Effector memory CD8-positive, alpha-beta T cell (primary cell): ENCODE results near the gene PRKAG2.

Experiments used
- ATAC-seq: fragments of 150-1000 bp; cut with Tn5 transposase; replicated peaks from 2 replicates; pipeline ENCODE4 v1.10.0; 2021; ENCODE audit warnings: mild to moderate bottlenecking, moderate library complexity
- DNase-seq, 3 experiments: peaks; one replicate each; pipeline ENCODE4 v3.0.0; 2021
- H3K27ac Mint-ChIP-seq, 2 donors: one replicate each; pipeline ENCODE4 v1.8.0; 2022; ENCODE audit warnings: mild to moderate bottlenecking in 2 of 2, mixed read lengths in 2 of 2, moderate library complexity in 2 of 2
- H3K27me3 Mint-ChIP-seq, 2 donors: one replicate each; pipeline ENCODE4 v1.8.0; 2022; ENCODE audit warnings: mixed read lengths in 2 of 2
- H3K36me3 Mint-ChIP-seq: one replicate; pipeline ENCODE4 v1.8.0; 2022; ENCODE audit warnings: mild to moderate bottlenecking, moderate library complexity, mixed read lengths; ENCODE audit not compliant: insufficient read depth
- H3K4me1 Mint-ChIP-seq, 2 donors: one replicate each; pipeline ENCODE4 v1.8.0; 2022; ENCODE audit warnings: low read depth in 2 of 2, mixed read lengths in 2 of 2
- H3K4me3 Mint-ChIP-seq, 2 donors: one replicate each; pipeline ENCODE4 v1.8.0; 2022; ENCODE audit warnings: mild to moderate bottlenecking in 2 of 2, mixed read lengths in 2 of 2, moderate library complexity in 2 of 2
- H3K9me3 Mint-ChIP-seq, 2 donors: one replicate each; pipeline ENCODE4 v1.8.0; 2022; ENCODE audit warnings: mixed read lengths in 2 of 2

The PRKAG2 gene

GRCh38 chr7:151871189-151871735 is 5.7 kb downstream of the PRKAG2 start:
- Mint-ChIP-seq H3K4me1 (peaks cover 30 to 45% of the 10 kb centered on the region in 2 donors), H3K9me3 (no peaks in the 10 kb centered on the region), H3K4me3 (no peak overlapping the region), H3K27ac (peak overlapping the region in 1 of 2 donors; percentile 2), H3K27me3 (no peaks in the 10 kb centered on the region), H3K36me3 (peaks cover 11% of the 10 kb centered on the region)
- no peak for ATAC-seq
- DNase-seq, result no peak

GRCh38 chr7:151869968-151870918 is 6.7 kb downstream of the PRKAG2 start:
- ATAC-seq (no peak), DNase-seq (no peak)
- Mint-ChIP-seq H3K27ac (no peak overlapping the region), H3K27me3 (no peaks in the 10 kb centered on the region), H3K36me3 (peaks cover 4% of the 10 kb centered on the region), H3K4me1 (peaks cover 30 to 45% of the 10 kb centered on the region in 2 donors), H3K4me3 (no peak overlapping the region), H3K9me3 (no peaks in the 10 kb centered on the region)

GRCh38 chr7:151869455-151869854 is 7.5 kb downstream of the PRKAG2 start:
- H3K27me3 Mint-ChIP-seq, result no peaks in the 10 kb centered on the region
- H3K4me1 Mint-ChIP-seq, result peaks cover 33 to 45% of the 10 kb centered on the region in 2 donors
- DNase-seq (no peak), ATAC-seq (no peak)
- H3K27ac Mint-ChIP-seq, result no peak overlapping the region
- no peak overlapping the region for H3K4me3 Mint-ChIP-seq
- no peaks in the 10 kb centered on the region for H3K9me3 Mint-ChIP-seq
- H3K36me3 Mint-ChIP-seq, result no peaks in the 10 kb centered on the region

- Mint-ChIP-seq H3K36me3 (no peaks in the 10 kb centered on the region), H3K4me3 (no peak overlapping the region), H3K9me3 (no peaks in the 10 kb centered on the region), H3K4me1 (peaks cover 35 to 49% of the 10 kb centered on the region in 2 donors), H3K27ac (no peak overlapping the region), H3K27me3 (no peaks in the 10 kb centered on the region)
- ATAC-seq (no peak), DNase-seq (no peak)
Observed at GRCh38 chr7:151869109-151869428, 7.8 kb downstream of the PRKAG2 start.

- Mint-ChIP-seq H3K27me3 (no peaks in the 10 kb centered on the region), H3K4me1 (peaks cover 36 to 47% of the 10 kb centered on the region in 2 donors), H3K27ac (no peak overlapping the region), H3K4me3 (no peak overlapping the region), H3K36me3 (no peaks in the 10 kb centered on the region), H3K9me3 (no peaks in the 10 kb centered on the region)
- DNase-seq (no peak), ATAC-seq (no peak)
Observed at GRCh38 chr7:151868396-151869108, 8.4 kb downstream of the PRKAG2 start.

- Mint-ChIP-seq H3K27ac (no peak overlapping the region), H3K27me3 (no peaks in the 10 kb centered on the region)
Observed at GRCh38 chr7:151867912-151868311, 9.0 kb downstream of the PRKAG2 start.

GRCh38 chr7:151866761-151867655 is 9.9 kb downstream of the PRKAG2 start:
- Mint-ChIP-seq H3K27ac (no peak overlapping the region), H3K9me3 (no peaks in the 10 kb centered on the region), H3K27me3 (no peaks in the 10 kb centered on the region), H3K4me3 (no peak overlapping the region), H3K36me3 (no peaks in the 10 kb centered on the region), H3K4me1 (peaks cover 31 to 36% of the 10 kb centered on the region in 2 donors)
- DNase-seq (no peak), ATAC-seq (no peak)

More at GRCh38 chr7:151867912-151868311, 9.0 kb downstream of the PRKAG2 start:
- Mint-ChIP-seq H3K4me1 (peaks cover 33 to 40% of the 10 kb centered on the region in 2 donors), H3K9me3 (no peaks in the 10 kb centered on the region), H3K36me3 (no peaks in the 10 kb centered on the region), H3K4me3 (no peak overlapping the region)
- ATAC-seq, result no peak
- DNase-seq, result no peak

- peaks cover 25 to 28% of the 10 kb centered on the region in 2 donors for H3K4me1 Mint-ChIP-seq
- H3K27ac Mint-ChIP-seq, result no peak overlapping the region
Observed at GRCh38 chr7:151866028-151866427, 10.9 kb downstream of the PRKAG2 start.

GRCh38 chr7:151865070-151865670 is 11.7 kb downstream of the PRKAG2 start:
- H3K27me3 Mint-ChIP-seq, result no peaks in the 10 kb centered on the region
- H3K27ac Mint-ChIP-seq, result peak overlapping the region in 1 of 2 donors; percentile 33
- ATAC-seq, result no peak
- no peaks in the 10 kb centered on the region for H3K36me3 Mint-ChIP-seq
- H3K9me3 Mint-ChIP-seq, result no peaks in the 10 kb centered on the region
- no peak overlapping the region for H3K4me3 Mint-ChIP-seq
- DNase-seq, result no peak
- peaks cover 24 to 29% of the 10 kb centered on the region in 2 donors for H3K4me1 Mint-ChIP-seq

More at GRCh38 chr7:151866028-151866427, 10.9 kb downstream of the PRKAG2 start:
- no peaks in the 10 kb centered on the region for H3K36me3 Mint-ChIP-seq
- ATAC-seq (no peak), DNase-seq (no peak)
- H3K9me3 Mint-ChIP-seq, result no peaks in the 10 kb centered on the region
- no peak overlapping the region for H3K4me3 Mint-ChIP-seq
- H3K27me3 Mint-ChIP-seq, result no peaks in the 10 kb centered on the region

- no peaks in the 10 kb centered on the region for H3K36me3 Mint-ChIP-seq
Observed at GRCh38 chr7:151864561-151864960, 12.4 kb downstream of the PRKAG2 start.

GRCh38 chr7:151864081-151864480 is 12.8 kb downstream of the PRKAG2 start:
- ATAC-seq (no peak), DNase-seq (no peak)
- Mint-ChIP-seq H3K9me3 (no peaks in the 10 kb centered on the region), H3K27me3 (no peaks in the 10 kb centered on the region), H3K4me3 (no peak overlapping the region), H3K36me3 (peaks cover 1% of the 10 kb centered on the region), H3K4me1 (peaks cover 18 to 31% of the 10 kb centered on the region in 2 donors), H3K27ac (no peak overlapping the region)

More at GRCh38 chr7:151864561-151864960, 12.4 kb downstream of the PRKAG2 start:
- peaks cover 20 to 27% of the 10 kb centered on the region in 2 donors for H3K4me1 Mint-ChIP-seq
- H3K27me3 Mint-ChIP-seq, result no peaks in the 10 kb centered on the region
- no peaks in the 10 kb centered on the region for H3K9me3 Mint-ChIP-seq
- ATAC-seq (no peak), DNase-seq (no peak)
- no peak overlapping the region for H3K27ac Mint-ChIP-seq
- no peak overlapping the region for H3K4me3 Mint-ChIP-seq

GRCh38 chr7:151863386-151864079 is 13.4 kb downstream of the PRKAG2 start:
- H3K27me3 Mint-ChIP-seq, result no peaks in the 10 kb centered on the region
- DNase-seq (no peak), ATAC-seq (peak; percentile 21)
- H3K4me1 Mint-ChIP-seq, result peaks cover 23 to 37% of the 10 kb centered on the region in 2 donors
- peaks cover 4% of the 10 kb centered on the region for H3K36me3 Mint-ChIP-seq
- H3K27ac Mint-ChIP-seq, result no peak overlapping the region
- no peak overlapping the region for H3K4me3 Mint-ChIP-seq
- no peaks in the 10 kb centered on the region for H3K9me3 Mint-ChIP-seq
